Hepatocyte (in vitro differentiated cells): ENCODE results near the gene UMAD1.

ENCODE experiments used
- CTCF ChIP-seq: fragments of 200-600 bp; sonication (generic); IDR thresholded peaks from 2 replicates; pipeline ENCODE4 v1.5.1; 2016; ENCODE audit warnings: antibody characterized with exemption, mild to moderate bottlenecking; ENCODE audit not compliant: poor library complexity
- EZH2 ChIP-seq: fragments of 200-600 bp; sonication (generic); IDR thresholded peaks from 2 replicates; pipeline ENCODE4 v1.6.1; 2016; ENCODE audit warnings: antibody characterized with exemption, mild to moderate bottlenecking, borderline replicate concordance
- EZH2phosphoT487 ChIP-seq: fragments of 200-600 bp; sonication (generic); IDR thresholded peaks from one replicate; pipeline ENCODE4 v1.6.1; 2018; ENCODE audit warnings: antibody characterized with exemption, mild to moderate bottlenecking, low read depth, moderate library complexity; ENCODE audit not compliant: unreplicated experiment, severe bottlenecking

- TF ChIP-seq CTCF (no peak), EZH2phosphoT487 (no peak), EZH2 (no peak)
Observed at GRCh38 chr7:7897949-7898515, 257.5 kb downstream of the UMAD1 start.
